Measurements from ENCODE around the gene MME.
"Not testable (repeated sequence)": the region's sequence is repeated elsewhere in the genome, so short reads cannot be mapped to it uniquely, and the experiment has no call there.

MME gene

GRCh38 chr3:155130001-155130400 is 49.9 kb downstream of the MME start:
- no peaks in the 10 kb centered on the region for H3K27me3 ChIP-seq (replicated peaks; ENCODE audit: control insufficient read depth, insufficient read depth, low read length, poor library complexity, severe bottlenecking)
- no peak for DNase-seq
- H3K4me1 ChIP-seq (ENCODE audit: control insufficient read depth, insufficient read depth, low read length, poor library complexity, severe bottlenecking), result no peaks in the 10 kb centered on the region

GRCh38 chr3:155131104-155131503 is 51.0 kb downstream of the MME start:
- H3K9me3 ChIP-seq (ENCODE audit: control insufficient read depth, low read length), result no peaks in the 10 kb centered on the region
- no peak overlapping the region for H3K4me3 ChIP-seq (ENCODE audit: insufficient read depth, low read depth, low read length, poor library complexity, severe bottlenecking)
- no peaks in the 10 kb centered on the region for H3K36me3 ChIP-seq (ENCODE audit: control insufficient read depth, insufficient read depth, low read length)
- no peak for DNase-seq
- H3K27ac ChIP-seq (ENCODE audit: insufficient read depth, low read length, poor library complexity, severe bottlenecking), result no peak overlapping the region
- H3K27me3 ChIP-seq (replicated peaks; ENCODE audit: control insufficient read depth, insufficient read depth, low read length, poor library complexity, severe bottlenecking), result no peaks in the 10 kb centered on the region
- H3K4me1 ChIP-seq (ENCODE audit: control insufficient read depth, insufficient read depth, low read length, poor library complexity, severe bottlenecking), result no peaks in the 10 kb centered on the region

More at GRCh38 chr3:155130001-155130400, 49.9 kb downstream of the MME start:
- no peaks in the 10 kb centered on the region for H3K9me3 ChIP-seq (ENCODE audit: control insufficient read depth, low read length)
- no peak overlapping the region for H3K27ac ChIP-seq (ENCODE audit: insufficient read depth, low read length, poor library complexity, severe bottlenecking)
- no peak overlapping the region for H3K4me3 ChIP-seq (ENCODE audit: insufficient read depth, low read depth, low read length, poor library complexity, severe bottlenecking)
- no peaks in the 10 kb centered on the region for H3K36me3 ChIP-seq (ENCODE audit: control insufficient read depth, insufficient read depth, low read length)

DNA sequence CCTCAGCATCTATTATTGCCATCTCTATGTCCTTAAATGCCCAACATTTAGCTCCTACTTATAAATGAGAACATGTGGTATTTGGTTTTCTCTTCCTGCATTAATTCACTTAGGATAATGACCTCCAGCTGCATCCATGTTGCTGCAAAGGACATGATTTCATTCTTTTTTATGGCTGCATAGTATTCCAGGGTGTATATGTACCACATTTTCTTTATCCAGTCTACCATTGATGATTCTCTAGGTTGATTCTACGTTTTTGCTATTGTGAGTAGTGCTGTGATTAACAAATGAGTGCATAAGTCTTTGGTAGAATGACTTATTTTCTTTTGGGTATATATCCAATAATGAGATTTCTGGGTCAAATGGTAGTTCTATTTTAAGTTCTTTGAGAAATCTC is 54.2 kb downstream of the MME start:
- not testable (repeated sequence) for H3K27me3 ChIP-seq (replicated peaks; ENCODE audit: control insufficient read depth, insufficient read depth, low read length, poor library complexity, severe bottlenecking); H3K4me1 ChIP-seq (ENCODE audit: control insufficient read depth, insufficient read depth, low read length, poor library complexity, severe bottlenecking); DNase-seq; H3K4me3 ChIP-seq (ENCODE audit: insufficient read depth, low read depth, low read length, poor library complexity, severe bottlenecking); H3K36me3 ChIP-seq (ENCODE audit: control insufficient read depth, insufficient read depth, low read length); H3K27ac ChIP-seq (ENCODE audit: insufficient read depth, low read length, poor library complexity, severe bottlenecking); H3K9me3 ChIP-seq (ENCODE audit: control insufficient read depth, low read length)

DNA sequence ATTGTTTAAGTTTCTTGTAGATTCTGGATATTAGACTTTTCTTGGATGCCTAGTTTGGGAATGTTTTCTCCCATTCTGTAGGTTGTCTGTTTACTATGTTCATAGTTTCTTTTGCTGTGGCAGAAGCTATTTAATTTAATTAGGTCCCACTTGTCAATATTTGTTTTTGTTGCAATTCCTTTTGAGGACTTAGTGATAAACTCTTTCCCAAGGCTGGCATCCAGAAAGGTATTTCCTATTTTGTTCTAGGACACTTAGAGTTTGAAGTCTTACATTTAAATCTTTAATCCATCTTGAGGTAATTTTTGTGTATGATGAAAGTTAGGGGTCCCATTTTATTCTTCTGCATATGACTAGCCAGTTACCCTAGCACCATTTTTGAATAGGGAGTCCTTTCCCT is 54.9 kb downstream of the MME start:
- no peak for DNase-seq
- Histone ChIP-seq H3K27ac (ENCODE audit: insufficient read depth, low read length, poor library complexity, severe bottlenecking) (no peak overlapping the region), H3K9me3 (ENCODE audit: control insufficient read depth, low read length) (no peaks in the 10 kb centered on the region), H3K27me3 (replicated peaks; ENCODE audit: control insufficient read depth, insufficient read depth, low read length, poor library complexity, severe bottlenecking) (no peaks in the 10 kb centered on the region), H3K4me3 (ENCODE audit: insufficient read depth, low read depth, low read length, poor library complexity, severe bottlenecking) (no peak overlapping the region), H3K36me3 (ENCODE audit: control insufficient read depth, insufficient read depth, low read length) (no peaks in the 10 kb centered on the region), H3K4me1 (ENCODE audit: control insufficient read depth, insufficient read depth, low read length, poor library complexity, severe bottlenecking) (no peaks in the 10 kb centered on the region)

DNA sequence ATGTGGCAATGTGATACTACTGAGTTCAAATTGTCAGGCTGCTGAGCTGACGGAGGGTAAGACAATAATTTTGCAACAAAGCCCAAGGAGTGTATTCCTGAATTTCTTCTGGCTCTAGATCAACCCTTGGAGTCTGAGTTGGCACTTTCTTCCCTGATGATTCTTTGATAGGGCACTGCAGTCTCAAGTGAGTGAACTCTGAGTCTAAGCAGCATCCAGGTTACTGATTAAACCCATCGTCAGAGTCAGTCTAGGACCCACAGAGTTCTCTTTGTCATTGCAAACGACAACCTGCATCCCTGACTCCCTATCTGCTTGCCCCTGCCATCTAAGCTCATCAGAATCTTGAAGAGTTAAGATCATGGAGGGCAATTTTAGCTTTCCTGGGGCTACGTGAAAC is 58.6 kb downstream of the MME start:
- Histone ChIP-seq H3K4me1 (ENCODE audit: control insufficient read depth, insufficient read depth, low read length, poor library complexity, severe bottlenecking) (no peaks in the 10 kb centered on the region), H3K36me3 (ENCODE audit: control insufficient read depth, insufficient read depth, low read length) (no peaks in the 10 kb centered on the region), H3K27ac (ENCODE audit: insufficient read depth, low read length, poor library complexity, severe bottlenecking) (no peak overlapping the region), H3K4me3 (ENCODE audit: insufficient read depth, low read depth, low read length, poor library complexity, severe bottlenecking) (no peak overlapping the region), H3K9me3 (ENCODE audit: control insufficient read depth, low read length) (no peaks in the 10 kb centered on the region), H3K27me3 (replicated peaks; ENCODE audit: control insufficient read depth, insufficient read depth, low read length, poor library complexity, severe bottlenecking) (no peaks in the 10 kb centered on the region)
- DNase-seq, result no peak

DNA sequence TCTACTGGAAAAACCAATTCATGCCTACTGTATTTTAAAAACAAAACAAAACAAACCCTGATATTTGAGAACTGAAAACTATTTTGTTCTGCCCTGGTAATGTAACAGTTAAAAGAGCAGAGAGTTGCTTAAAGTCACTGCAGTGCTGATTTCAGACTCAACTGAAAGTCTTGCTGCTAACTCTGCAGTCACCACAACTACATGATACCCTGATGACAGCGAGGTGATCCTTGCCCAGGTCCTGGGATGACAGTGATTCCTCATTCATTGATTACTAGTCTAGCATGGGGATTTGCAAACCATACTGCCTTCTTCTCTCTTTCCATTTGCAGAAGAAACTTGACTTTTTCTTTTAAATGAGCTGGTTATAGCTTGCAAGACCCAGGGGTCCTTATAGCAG is 67.5 kb downstream of the MME start:
- Histone ChIP-seq H3K36me3 (ENCODE audit: control insufficient read depth, insufficient read depth, low read length) (no peaks in the 10 kb centered on the region), H3K27ac (ENCODE audit: insufficient read depth, low read length, poor library complexity, severe bottlenecking) (no peak overlapping the region)
- no peak for DNase-seq

DNA sequence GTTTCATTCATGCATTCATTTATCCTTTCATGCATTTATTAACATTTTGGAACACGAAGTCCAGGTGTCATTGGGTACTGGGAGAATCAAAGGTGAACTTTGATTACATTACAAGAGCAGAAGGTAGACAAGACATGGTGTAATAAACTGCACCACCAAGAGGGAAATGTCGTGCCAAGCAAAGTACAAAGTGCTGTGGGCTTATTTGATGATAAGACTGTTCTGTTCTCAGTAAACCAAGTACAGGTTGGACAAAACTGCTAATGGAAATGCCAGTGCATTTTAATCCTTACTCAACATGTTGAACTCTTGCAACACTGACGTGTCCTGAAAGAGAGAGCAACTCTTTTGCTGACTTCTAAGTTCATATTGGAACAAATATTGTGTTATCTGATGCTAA is 69.4 kb downstream of the MME start:
- H3K27ac ChIP-seq (ENCODE audit: insufficient read depth, low read length, poor library complexity, severe bottlenecking), result no peak overlapping the region
- no peak overlapping the region for H3K4me3 ChIP-seq (ENCODE audit: insufficient read depth, low read depth, low read length, poor library complexity, severe bottlenecking)
- H3K9me3 ChIP-seq (ENCODE audit: control insufficient read depth, low read length), result no peaks in the 10 kb centered on the region
- H3K36me3 ChIP-seq (ENCODE audit: control insufficient read depth, insufficient read depth, low read length), result no peaks in the 10 kb centered on the region
- H3K4me1 ChIP-seq (ENCODE audit: control insufficient read depth, insufficient read depth, low read length, poor library complexity, severe bottlenecking), result no peaks in the 10 kb centered on the region
- H3K27me3 ChIP-seq (replicated peaks; ENCODE audit: control insufficient read depth, insufficient read depth, low read length, poor library complexity, severe bottlenecking), result no peaks in the 10 kb centered on the region
- DNase-seq, result no peak

More for the DNA sequence above, 67.5 kb downstream of the MME start:
- H3K4me1 ChIP-seq (ENCODE audit: control insufficient read depth, insufficient read depth, low read length, poor library complexity, severe bottlenecking), result no peaks in the 10 kb centered on the region
- H3K27me3 ChIP-seq (replicated peaks; ENCODE audit: control insufficient read depth, insufficient read depth, low read length, poor library complexity, severe bottlenecking), result no peaks in the 10 kb centered on the region
- H3K4me3 ChIP-seq (ENCODE audit: insufficient read depth, low read depth, low read length, poor library complexity, severe bottlenecking), result no peak overlapping the region
- H3K9me3 ChIP-seq (ENCODE audit: control insufficient read depth, low read length), result no peaks in the 10 kb centered on the region

- Histone ChIP-seq H3K27ac (ENCODE audit: insufficient read depth, low read length, poor library complexity, severe bottlenecking) (no peak overlapping the region), H3K4me1 (ENCODE audit: control insufficient read depth, insufficient read depth, low read length, poor library complexity, severe bottlenecking) (no peaks in the 10 kb centered on the region), H3K27me3 (replicated peaks; ENCODE audit: control insufficient read depth, insufficient read depth, low read length, poor library complexity, severe bottlenecking) (no peaks in the 10 kb centered on the region), H3K4me3 (ENCODE audit: insufficient read depth, low read depth, low read length, poor library complexity, severe bottlenecking) (no peak overlapping the region), H3K36me3 (ENCODE audit: control insufficient read depth, insufficient read depth, low read length) (no peaks in the 10 kb centered on the region), H3K9me3 (ENCODE audit: control insufficient read depth, low read length) (no peaks in the 10 kb centered on the region)
- DNase-seq, result no peak
Observed at GRCh38 chr3:155153242-155154186, 73.4 kb downstream of the MME start.

- DNase-seq, result no peak
- H3K4me1 ChIP-seq (ENCODE audit: control insufficient read depth, insufficient read depth, low read length, poor library complexity, severe bottlenecking), result no peaks in the 10 kb centered on the region
- no peak overlapping the region for H3K27ac ChIP-seq (ENCODE audit: insufficient read depth, low read length, poor library complexity, severe bottlenecking)
- H3K36me3 ChIP-seq (ENCODE audit: control insufficient read depth, insufficient read depth, low read length), result no peaks in the 10 kb centered on the region
- no peaks in the 10 kb centered on the region for H3K9me3 ChIP-seq (ENCODE audit: control insufficient read depth, low read length)
- H3K27me3 ChIP-seq (replicated peaks; ENCODE audit: control insufficient read depth, insufficient read depth, low read length, poor library complexity, severe bottlenecking), result no peaks in the 10 kb centered on the region
- no peak overlapping the region for H3K4me3 ChIP-seq (ENCODE audit: insufficient read depth, low read depth, low read length, poor library complexity, severe bottlenecking)
Observed at GRCh38 chr3:155154255-155154654, 74.1 kb downstream of the MME start.

DNA sequence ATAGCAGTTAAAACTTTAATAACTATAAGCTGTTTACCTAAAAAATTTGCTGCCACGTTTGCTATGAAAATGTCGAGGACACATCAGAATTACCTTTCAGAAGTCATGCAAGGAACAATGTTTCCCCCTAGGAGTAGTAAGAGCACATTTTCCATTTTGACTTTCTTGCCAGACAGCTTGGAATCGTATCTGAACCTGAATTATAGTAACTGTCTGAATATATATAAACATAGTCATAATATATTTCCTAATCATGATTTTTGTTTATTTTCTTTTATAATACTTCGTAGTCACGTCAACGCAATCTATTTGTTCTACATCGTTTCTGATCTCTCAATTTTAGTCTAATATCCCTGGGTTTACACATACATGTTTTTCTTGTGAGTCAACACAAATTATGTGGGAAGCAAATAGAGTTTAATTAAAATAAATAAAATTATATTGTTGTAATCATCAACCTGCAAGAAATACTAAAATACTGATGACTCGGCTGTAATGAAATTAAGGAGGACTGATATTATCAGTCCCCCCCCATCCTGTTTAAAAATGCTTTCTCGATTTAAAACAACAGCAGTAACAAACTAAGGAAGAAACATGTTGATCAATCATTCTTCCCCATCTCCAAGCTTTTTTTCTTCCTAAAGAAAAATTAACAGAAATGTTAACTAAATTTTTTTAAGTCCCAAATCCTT is 78.4 kb downstream of the MME start:
- Histone ChIP-seq H3K27ac (ENCODE audit: insufficient read depth, low read length, poor library complexity, severe bottlenecking) (no peak overlapping the region), H3K9me3 (ENCODE audit: control insufficient read depth, low read length) (no peaks in the 10 kb centered on the region), H3K36me3 (ENCODE audit: control insufficient read depth, insufficient read depth, low read length) (no peaks in the 10 kb centered on the region), H3K4me3 (ENCODE audit: insufficient read depth, low read depth, low read length, poor library complexity, severe bottlenecking) (no peak overlapping the region), H3K4me1 (ENCODE audit: control insufficient read depth, insufficient read depth, low read length, poor library complexity, severe bottlenecking) (no peaks in the 10 kb centered on the region), H3K27me3 (replicated peaks; ENCODE audit: control insufficient read depth, insufficient read depth, low read length, poor library complexity, severe bottlenecking) (no peaks in the 10 kb centered on the region)
- no peak for DNase-seq

All from effector memory CD4-positive, alpha-beta T cell (primary cell).